Osteoblast (primary cell): ENCODE measurements around the gene PMP22. TPM values are rescaled to one million over a fixed set of nuclear protein-coding genes. Genes with fewer than 3 reads are reported as not detected.

Experiments
- DNase-seq: peaks from one replicate; pipeline ENCODE4 v3.0.0; 2011; ENCODE audit warnings: low spot score, mixed read lengths; ENCODE audit not compliant: insufficient read length; ENCODE audit errors: missing footprints
- H2AFZ ChIP-seq: 2 replicates; pipeline ENCODE4 v1.6.0; 2011; ENCODE audit warnings: mild to moderate bottlenecking, low read length
- H3K27ac ChIP-seq: 2 replicates; pipeline ENCODE4 v1.5.1; 2011; ENCODE audit warnings: mild to moderate bottlenecking, low read depth, low read length, moderate library complexity
- H3K27me3 ChIP-seq: 2 replicates; pipeline ENCODE4 v1.6.0; 2012; ENCODE audit warnings: mild to moderate bottlenecking, control low read depth, inconsistent platforms, low read length, moderate library complexity; ENCODE audit not compliant: insufficient read depth
- H3K36me3 ChIP-seq: 2 replicates; pipeline ENCODE4 v1.5.1; 2011; ENCODE audit warnings: mild to moderate bottlenecking, low read length, control low read depth, moderate library complexity; ENCODE audit not compliant: insufficient read depth
- H3K4me1 ChIP-seq: 2 replicates; pipeline ENCODE4 v1.5.1; 2011; ENCODE audit warnings: mild to moderate bottlenecking, low read length, control low read depth, moderate library complexity; ENCODE audit not compliant: insufficient read depth
- H3K4me2 ChIP-seq: 2 replicates; pipeline ENCODE4 v1.6.0; 2011; ENCODE audit warnings: mild to moderate bottlenecking, low read length; ENCODE audit not compliant: insufficient read depth
- H3K4me3 ChIP-seq: fragments of 200-600 bp; sonication (generic); 3 replicates; pipeline ENCODE4 v1.5.1; 2012; ENCODE audit warnings: mild to moderate bottlenecking, low read length, inconsistent platforms; ENCODE audit not compliant: insufficient read depth
- H3K79me2 ChIP-seq: 2 replicates; pipeline ENCODE4 v1.6.0; 2012; ENCODE audit warnings: mild to moderate bottlenecking, low read length, control low read depth, inconsistent platforms; ENCODE audit not compliant: insufficient read depth
- H3K9me3 ChIP-seq: 2 replicates; pipeline ENCODE4 v1.5.1; 2011; ENCODE audit warnings: low read depth, low read length, control low read depth
- H4K20me1 ChIP-seq: 2 replicates; pipeline ENCODE4 v1.6.0; 2012; ENCODE audit warnings: mild to moderate bottlenecking, low read length, control low read depth; ENCODE audit not compliant: insufficient read depth
- total RNA-seq: library from RNA; depleted of rRNA; stranded (reverse); fragments of >200 nt; gene quantifications from 2 replicates; pipeline ENCODE4 v1.2.3, GENCODE V29; 2012
- TF ChIP-seq, protein P1 (sequence below): IDR thresholded peaks from 2 replicates; pipeline ENCODE4 v1.5.1; 2011; ENCODE audit warnings: mild to moderate bottlenecking, low read depth, low read length, moderate library complexity; ENCODE audit errors: extremely low read depth

PMP22 gene
- total RNA-seq, 1 donor = 163 TPM

GRCh38 chr17:15308758-15309157 lies 43.6 kb upstream of the PMP22 start:
- no peak overlapping the region for H3K27ac ChIP-seq
- H3K4me2 ChIP-seq = no peak overlapping the region
- no peak overlapping the region for H2AFZ ChIP-seq
- DNase-seq = no peak
- no peaks in the 10 kb centered on the region for H3K9me3 ChIP-seq
- H3K36me3 ChIP-seq = no peaks in the 10 kb centered on the region
- no peaks in the 10 kb centered on the region for H4K20me1 ChIP-seq
- H3K79me2 ChIP-seq = no peaks in the 10 kb centered on the region
- H3K27me3 ChIP-seq = peaks cover 9% of the 10 kb centered on the region
- no peak overlapping the region for H3K4me3 ChIP-seq
- TF ChIP-seq, protein P1, sequence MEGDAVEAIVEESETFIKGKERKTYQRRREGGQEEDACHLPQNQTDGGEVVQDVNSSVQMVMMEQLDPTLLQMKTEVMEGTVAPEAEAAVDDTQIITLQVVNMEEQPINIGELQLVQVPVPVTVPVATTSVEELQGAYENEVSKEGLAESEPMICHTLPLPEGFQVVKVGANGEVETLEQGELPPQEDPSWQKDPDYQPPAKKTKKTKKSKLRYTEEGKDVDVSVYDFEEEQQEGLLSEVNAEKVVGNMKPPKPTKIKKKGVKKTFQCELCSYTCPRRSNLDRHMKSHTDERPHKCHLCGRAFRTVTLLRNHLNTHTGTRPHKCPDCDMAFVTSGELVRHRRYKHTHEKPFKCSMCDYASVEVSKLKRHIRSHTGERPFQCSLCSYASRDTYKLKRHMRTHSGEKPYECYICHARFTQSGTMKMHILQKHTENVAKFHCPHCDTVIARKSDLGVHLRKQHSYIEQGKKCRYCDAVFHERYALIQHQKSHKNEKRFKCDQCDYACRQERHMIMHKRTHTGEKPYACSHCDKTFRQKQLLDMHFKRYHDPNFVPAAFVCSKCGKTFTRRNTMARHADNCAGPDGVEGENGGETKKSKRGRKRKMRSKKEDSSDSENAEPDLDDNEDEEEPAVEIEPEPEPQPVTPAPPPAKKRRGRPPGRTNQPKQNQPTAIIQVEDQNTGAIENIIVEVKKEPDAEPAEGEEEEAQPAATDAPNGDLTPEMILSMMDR = no peak
- H3K4me1 ChIP-seq = peaks cover 16% of the 10 kb centered on the region

DNA sequence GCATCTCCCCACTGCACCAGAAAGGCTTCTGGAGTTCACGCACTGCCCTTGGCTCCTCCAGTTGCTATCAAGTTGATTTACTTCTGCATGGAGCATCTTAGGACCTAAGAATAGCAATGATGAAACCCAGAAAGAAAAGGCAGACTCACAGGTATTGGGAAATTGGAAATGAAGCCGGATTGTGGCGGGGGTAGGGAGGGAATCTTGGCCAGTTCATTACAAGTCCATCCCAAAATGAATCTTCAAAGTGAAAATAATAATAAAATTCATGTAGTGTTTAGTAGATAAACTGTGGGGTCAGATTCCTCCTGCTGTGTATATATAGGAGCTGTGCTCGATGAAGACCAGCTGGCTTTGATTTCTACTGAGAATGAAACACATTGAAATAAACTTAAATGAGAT lies 42.6 kb upstream of the PMP22 start:
- no peaks in the 10 kb centered on the region for H3K9me3 ChIP-seq
- no peak overlapping the region for H2AFZ ChIP-seq
- H4K20me1 ChIP-seq = no peaks in the 10 kb centered on the region
- no peak for DNase-seq
- H3K27ac ChIP-seq = no peak overlapping the region
- TF ChIP-seq, protein P1 = no peak
- no peak overlapping the region for H3K4me3 ChIP-seq
- no peaks in the 10 kb centered on the region for H3K79me2 ChIP-seq
- H3K4me1 ChIP-seq = peaks cover 16% of the 10 kb centered on the region
- peaks cover 6% of the 10 kb centered on the region for H3K27me3 ChIP-seq
- no peaks in the 10 kb centered on the region for H3K36me3 ChIP-seq
- no peak overlapping the region for H3K4me2 ChIP-seq

GRCh38 chr17:15303851-15304250 lies 38.7 kb upstream of the PMP22 start:
- H3K27me3 ChIP-seq = no peaks in the 10 kb centered on the region
- no peak overlapping the region for H3K4me3 ChIP-seq
- H4K20me1 ChIP-seq = no peaks in the 10 kb centered on the region
- no peaks in the 10 kb centered on the region for H3K79me2 ChIP-seq
- H3K27ac ChIP-seq = no peak overlapping the region
- no peak overlapping the region for H2AFZ ChIP-seq
- H3K4me2 ChIP-seq = no peak overlapping the region
- H3K4me1 ChIP-seq = peaks cover 16% of the 10 kb centered on the region
- no peaks in the 10 kb centered on the region for H3K9me3 ChIP-seq
- TF ChIP-seq, protein P1 = no peak
- DNase-seq = no peak
- no peaks in the 10 kb centered on the region for H3K36me3 ChIP-seq

GRCh38 chr17:15303268-15303667 lies 38.1 kb upstream of the PMP22 start:
- TF ChIP-seq, protein P1 = no peak

More at GRCh38 chr17:15303268-15303667, 38.1 kb upstream of the PMP22 start:
- Histone ChIP-seq H3K27me3 (no peaks in the 10 kb centered on the region), H3K4me3 (no peak overlapping the region), H4K20me1 (no peaks in the 10 kb centered on the region), H3K4me1 (peaks cover 17% of the 10 kb centered on the region), H3K4me2 (no peak overlapping the region), H3K27ac (no peak overlapping the region), H3K79me2 (no peaks in the 10 kb centered on the region), H3K9me3 (no peaks in the 10 kb centered on the region), H2AFZ (no peak overlapping the region), H3K36me3 (no peaks in the 10 kb centered on the region)
- DNase-seq = no peak
